ENCODE measurements around the gene MOXD1. TPM values are rescaled to one million over a fixed set of nuclear protein-coding genes. Genes with fewer than 3 reads are reported as not detected.
A peak's percentile ranks its signal among the peaks of the same experiment; 100 is the strongest.

MOXD1 gene
- total RNA-seq, 2 donors from 2014 or later: 4.0 to 5.5 TPM

- 86% methylated on average over 3 of the region's 3 CpGs for WGBS
- no peak overlapping the region for H3K4me3 ChIP-seq
- H3K27me3 ChIP-seq (replicated peaks; ENCODE audit: insufficient read depth): no peaks in the 10 kb centered on the region
- H3K27ac ChIP-seq: no peak overlapping the region
- H3K4me1 ChIP-seq (replicated peaks): no peaks in the 10 kb centered on the region
- DNase-seq (ENCODE audit: low spot score): no peak
- intact Hi-C loops (cut with DNase I): no loop called here
- TF ChIP-seq POLR2AphosphoS5 (IDR thresholded peaks at IDR 0.05): no peak
- no peak for TF ChIP-seq POLR2A (IDR thresholded peaks at IDR 0.05)
- TF ChIP-seq CTCF (IDR thresholded peaks at IDR 0.05): no peak
- no peaks in the 10 kb centered on the region for H3K36me3 ChIP-seq
- no peaks in the 10 kb centered on the region for H3K9me3 ChIP-seq
Observed at GRCh38 chr6:132289756-132290155, 111.5 kb downstream of the MOXD1 start.

- Histone ChIP-seq H3K4me1 (replicated peaks) (no peaks in the 10 kb centered on the region), H3K27me3 (replicated peaks; ENCODE audit: insufficient read depth) (no peaks in the 10 kb centered on the region), H3K27ac (no peak overlapping the region), H3K9me3 (no peaks in the 10 kb centered on the region), H3K36me3 (no peaks in the 10 kb centered on the region), H3K4me3 (no peak overlapping the region)
- no peak for DNase-seq (ENCODE audit: low spot score)
- intact Hi-C loops (cut with DNase I): no loop called here
- 41% methylated on average over 1 of the region's 1 CpG for WGBS
- TF ChIP-seq POLR2A (IDR thresholded peaks at IDR 0.05) (no peak), POLR2AphosphoS5 (IDR thresholded peaks at IDR 0.05) (no peak), CTCF (IDR thresholded peaks at IDR 0.05) (no peak)
Observed at GRCh38 chr6:132287101-132287500, 114.2 kb downstream of the MOXD1 start.

- Histone ChIP-seq H3K4me3 (no peak overlapping the region), H3K9me3 (no peaks in the 10 kb centered on the region), H3K4me1 (replicated peaks) (no peaks in the 10 kb centered on the region), H3K27me3 (replicated peaks; ENCODE audit: insufficient read depth) (no peaks in the 10 kb centered on the region), H3K36me3 (no peaks in the 10 kb centered on the region), H3K27ac (no peak overlapping the region)
- WGBS: 67% methylated on average over 5 of the region's 5 CpGs
- intact Hi-C loops (cut with DNase I): no loop called here
- TF ChIP-seq CTCF (IDR thresholded peaks at IDR 0.05) (no peak), POLR2AphosphoS5 (IDR thresholded peaks at IDR 0.05) (peak; percentile 69)
- DNase-seq (ENCODE audit: low spot score): no peak
Observed at GRCh38 chr6:132286298-132287019, 114.8 kb downstream of the MOXD1 start.

- Histone ChIP-seq H3K36me3 (no peaks in the 10 kb centered on the region), H3K4me3 (no peak overlapping the region), H3K27ac (no peak overlapping the region), H3K4me1 (replicated peaks) (no peaks in the 10 kb centered on the region), H3K27me3 (replicated peaks; ENCODE audit: insufficient read depth) (no peaks in the 10 kb centered on the region), H3K9me3 (no peaks in the 10 kb centered on the region)
- intact Hi-C loops (cut with DNase I): no loop called here
- TF ChIP-seq POLR2A (IDR thresholded peaks at IDR 0.05): no peak
- no peak for TF ChIP-seq POLR2AphosphoS5 (IDR thresholded peaks at IDR 0.05)
- TF ChIP-seq CTCF (IDR thresholded peaks at IDR 0.05): no peak
- WGBS: 78% methylated on average over 11 of the region's 11 CpGs
- DNase-seq (ENCODE audit: low spot score): no peak
Observed at GRCh38 chr6:132285004-132285780, 116.1 kb downstream of the MOXD1 start.

All from prostate gland (tissue), 2 donors.